ENCODE data around the gene DGKG.

- TF ChIP-seq POLR2A (IDR thresholded peaks at IDR 0.05) (no peak), CTCF (IDR thresholded peaks at IDR 0.05) (no peak)
Observed at GRCh38 chr3:186241910-186242821, 119.9 kb downstream of the DGKG start.

Measured in lower leg skin (tissue), 3 donors.